ENCODE results near the gene LRP1. TPM values are rescaled to one million over a fixed set of nuclear protein-coding genes. Genes with fewer than 3 reads are reported as not detected.

Gene LRP1
- total RNA-seq, 2 donors from 2014 or later = 53.5 to 198 TPM

DNA sequence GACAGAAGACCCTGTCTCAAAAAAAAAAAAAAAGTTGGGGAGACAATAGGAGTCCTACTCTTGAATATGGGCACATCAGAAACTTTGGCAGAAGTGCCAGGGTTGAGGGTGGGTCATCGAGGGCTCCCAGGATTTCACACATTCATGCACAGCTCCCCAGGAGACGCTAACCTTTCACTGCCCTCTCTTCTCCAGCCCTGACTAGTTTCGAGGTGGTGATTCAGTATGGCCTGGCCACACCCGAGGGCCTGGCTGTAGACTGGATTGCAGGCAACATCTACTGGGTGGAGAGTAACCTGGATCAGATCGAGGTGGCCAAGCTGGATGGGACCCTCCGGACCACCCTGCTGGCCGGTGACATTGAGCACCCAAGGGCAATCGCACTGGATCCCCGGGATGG lies 48.6 kb downstream of the LRP1 start:
- DNase-seq (ENCODE audit: low spot score) = no peak
- Histone ChIP-seq H3K9me3 (no peaks in the 10 kb centered on the region), H3K36me3 (peaks cover 3 to 19% of the 10 kb centered on the region in 2 donors), H3K4me3 (no peak overlapping the region), H3K4me1 (replicated peaks) (peaks cover 3% of the 10 kb centered on the region), H3K27ac (no peak overlapping the region), H3K27me3 (replicated peaks; ENCODE audit: insufficient read depth) (no peaks in the 10 kb centered on the region)
- TF ChIP-seq POLR2A (IDR thresholded peaks at IDR 0.05) = no peak
- TF ChIP-seq, protein P1, sequence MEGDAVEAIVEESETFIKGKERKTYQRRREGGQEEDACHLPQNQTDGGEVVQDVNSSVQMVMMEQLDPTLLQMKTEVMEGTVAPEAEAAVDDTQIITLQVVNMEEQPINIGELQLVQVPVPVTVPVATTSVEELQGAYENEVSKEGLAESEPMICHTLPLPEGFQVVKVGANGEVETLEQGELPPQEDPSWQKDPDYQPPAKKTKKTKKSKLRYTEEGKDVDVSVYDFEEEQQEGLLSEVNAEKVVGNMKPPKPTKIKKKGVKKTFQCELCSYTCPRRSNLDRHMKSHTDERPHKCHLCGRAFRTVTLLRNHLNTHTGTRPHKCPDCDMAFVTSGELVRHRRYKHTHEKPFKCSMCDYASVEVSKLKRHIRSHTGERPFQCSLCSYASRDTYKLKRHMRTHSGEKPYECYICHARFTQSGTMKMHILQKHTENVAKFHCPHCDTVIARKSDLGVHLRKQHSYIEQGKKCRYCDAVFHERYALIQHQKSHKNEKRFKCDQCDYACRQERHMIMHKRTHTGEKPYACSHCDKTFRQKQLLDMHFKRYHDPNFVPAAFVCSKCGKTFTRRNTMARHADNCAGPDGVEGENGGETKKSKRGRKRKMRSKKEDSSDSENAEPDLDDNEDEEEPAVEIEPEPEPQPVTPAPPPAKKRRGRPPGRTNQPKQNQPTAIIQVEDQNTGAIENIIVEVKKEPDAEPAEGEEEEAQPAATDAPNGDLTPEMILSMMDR (IDR thresholded peaks at IDR 0.05) = no peak
- TF ChIP-seq POLR2AphosphoS5 (IDR thresholded peaks at IDR 0.05) = no peak
- WGBS = 85% methylated on average over 9 of the region's 9 CpGs
- intact Hi-C loops (cut with DNase I) = no loop called here

- intact Hi-C loops (cut with DNase I) = no loop called here
- TF ChIP-seq POLR2A (IDR thresholded peaks at IDR 0.05) = no peak
- TF ChIP-seq, protein P1 (IDR thresholded peaks at IDR 0.05) = no peak
- TF ChIP-seq POLR2AphosphoS5 (IDR thresholded peaks at IDR 0.05) = no peak
- no peak overlapping the region for H3K4me3 ChIP-seq
- WGBS = 93% methylated on average over 7 of the region's 16 CpGs
- peaks cover 3% of the 10 kb centered on the region for H3K4me1 ChIP-seq (replicated peaks)
- no peaks in the 10 kb centered on the region for H3K9me3 ChIP-seq
- peaks cover 3 to 19% of the 10 kb centered on the region in 2 donors for H3K36me3 ChIP-seq
- no peaks in the 10 kb centered on the region for H3K27me3 ChIP-seq (replicated peaks; ENCODE audit: insufficient read depth)
- DNase-seq (ENCODE audit: low spot score) = no peak
- H3K27ac ChIP-seq = no peak overlapping the region
Measured at GRCh38 chr12:57177354-57177753, 49.1 kb downstream of the LRP1 start.

DNA sequence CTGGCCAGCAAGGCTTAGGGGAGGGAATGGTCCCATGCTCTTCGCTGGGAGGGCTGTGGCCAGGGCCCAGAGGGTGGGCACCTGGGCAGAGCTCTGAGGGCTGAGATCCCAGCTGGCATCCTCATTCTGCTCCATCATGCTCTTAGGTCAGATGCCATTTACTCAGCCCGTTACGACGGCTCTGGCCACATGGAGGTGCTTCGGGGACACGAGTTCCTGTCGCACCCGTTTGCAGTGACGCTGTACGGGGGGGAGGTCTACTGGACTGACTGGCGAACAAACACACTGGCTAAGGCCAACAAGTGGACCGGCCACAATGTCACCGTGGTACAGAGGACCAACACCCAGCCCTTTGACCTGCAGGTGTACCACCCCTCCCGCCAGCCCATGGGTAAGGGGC lies 49.9 kb downstream of the LRP1 start:
- TF ChIP-seq, protein P1 (IDR thresholded peaks at IDR 0.05) = no peak
- TF ChIP-seq POLR2A (IDR thresholded peaks at IDR 0.05) = no peak
- no peak for TF ChIP-seq POLR2AphosphoS5 (IDR thresholded peaks at IDR 0.05)
- H3K27ac ChIP-seq = no peak overlapping the region
- H3K36me3 ChIP-seq = peaks cover 3 to 19% of the 10 kb centered on the region in 2 donors
- intact Hi-C loops (cut with DNase I) = no loop called here
- peaks cover 3% of the 10 kb centered on the region for H3K4me1 ChIP-seq (replicated peaks)
- no peak for DNase-seq (ENCODE audit: low spot score)
- no peaks in the 10 kb centered on the region for H3K9me3 ChIP-seq
- no peaks in the 10 kb centered on the region for H3K27me3 ChIP-seq (replicated peaks; ENCODE audit: insufficient read depth)
- no peak overlapping the region for H3K4me3 ChIP-seq
- WGBS = 86% methylated on average over 14 of the region's 14 CpGs

GRCh38 chr12:57179331-57180086 lies 51.2 kb downstream of the LRP1 start:
- TF ChIP-seq, protein P1 (IDR thresholded peaks at IDR 0.05) = no peak
- TF ChIP-seq POLR2AphosphoS5 (IDR thresholded peaks at IDR 0.05) (no peak), POLR2A (IDR thresholded peaks at IDR 0.05) (no peak)
- H3K4me1 ChIP-seq (replicated peaks) = peaks cover 3% of the 10 kb centered on the region
- intact Hi-C loops (cut with DNase I) = loop anchor here (5.0 kb wide), 1 partner anchor 112 kb away; no protein-coding TSS in a partner anchor
- H3K9me3 ChIP-seq = no peaks in the 10 kb centered on the region
- no peak for DNase-seq (ENCODE audit: low spot score)
- peaks cover 3 to 28% of the 10 kb centered on the region in 2 donors for H3K36me3 ChIP-seq
- no peak overlapping the region for H3K27ac ChIP-seq
- 91% methylated on average over 27 of the region's 27 CpGs for WGBS
- H3K4me3 ChIP-seq = no peak overlapping the region
- no peaks in the 10 kb centered on the region for H3K27me3 ChIP-seq (replicated peaks; ENCODE audit: insufficient read depth)

Measured in prostate gland (tissue), 2 donors.